ENCODE results near the gene DCAKD. TPM values are rescaled to one million over a fixed set of nuclear protein-coding genes. Genes with fewer than 3 reads are reported as not detected.

Gene DCAKD
- total and polyA plus RNA-seq, 2 donors (not counting 3 experiments of a cell fraction or from before 2014, with no cell fraction given) = 30.8 to 36.5 TPM

- ChIA-PET POLR2A (no interaction called here), CTCF (interaction anchor here (0.6 to 2.1 kb wide), 25 partner anchors 10 to 323 kb away, joined by 3 to 14 read pairs (median 5); partner anchors contain the start of genes ACBD4, HEXIM1, NMT1 and PLCD3)
- H3K27ac ChIP-seq (ENCODE audit: insufficient read depth, low read depth, low read length) = no peak overlapping the region
- TF ChIP-seq MYC (IDR thresholded peaks at IDR 0.05; ENCODE audit: low read depth, low read length) (no peak), CTCF (IDR thresholded peaks at IDR 0.05; ENCODE audit: extremely low read depth in 1 of 2, insufficient read depth in 1 of 2, low read depth in 1 of 2, low read length in 2 of 2) (no peak), POLR2A (IDR thresholded peaks at IDR 0.05; ENCODE audit: low read depth, low read length) (no peak), MAX (IDR thresholded peaks at IDR 0.05; ENCODE audit: insufficient read depth, insufficient read length) (no peak), POLR2AphosphoS5 (IDR thresholded peaks at IDR 0.05; ENCODE audit: insufficient read depth, low read depth, low read length) (no peak), EZH2 (IDR thresholded peaks at IDR 0.05; ENCODE audit: borderline replicate concordance, low read depth, low read length, severe bottlenecking) (no peak), GATA2 (IDR thresholded peaks at IDR 0.05; ENCODE audit: insufficient read depth, insufficient read length, low read depth, low read length) (no peak), JUN (IDR thresholded peaks at IDR 0.05; ENCODE audit: borderline replicate concordance, insufficient read depth, insufficient read length, low read depth) (no peak), FOS (IDR thresholded peaks at IDR 0.05; ENCODE audit: borderline replicate concordance, insufficient read depth, low read length) (no peak)
- no peaks in the 10 kb centered on the region for H3K9me3 ChIP-seq (replicated peaks; ENCODE audit: control insufficient read depth, insufficient read depth, low read length)
- BruUV-seq (replicated peaks) = no TSS peak
- H2AFZ ChIP-seq (ENCODE audit: low read depth, low read length) = no peak overlapping the region
- no peak overlapping the region for H3K9ac ChIP-seq (replicated peaks; ENCODE audit: extremely low read depth, insufficient read depth, low read length)
- H4K20me1 ChIP-seq (replicated peaks; ENCODE audit: control insufficient read depth, extremely low read depth, insufficient read depth, low read length) = no peaks in the 10 kb centered on the region
- H3K27me3 ChIP-seq (ENCODE audit: control insufficient read depth in 2 of 2, insufficient read depth in 2 of 2, low read length in 2 of 2) = no peaks in the 10 kb centered on the region
- H3K4me1 ChIP-seq (ENCODE audit: control insufficient read depth, extremely low read depth, insufficient read depth, low read length) = peaks cover 9% of the 10 kb centered on the region
- intact Hi-C loops (cut with micrococcal nuclease) (no loop called here), dilution Hi-C loops (cut with MboI; ENCODE audit: extremely low pct_ligation_motif_present, low sequenced_read_pairs) (no loop called here)
- FAIRE-seq = no peak
- H3K36me3 ChIP-seq (ENCODE audit: control insufficient read depth in 2 of 2, extremely low read depth in 1 of 2, insufficient read depth in 2 of 2, low read length in 2 of 2) = peaks cover 33 to 47% of the 10 kb centered on the region in 2 experiments
- no peak overlapping the region for H3K4me2 ChIP-seq (ENCODE audit: insufficient read depth, low read length)
- no peak for DNase-seq (ENCODE audit: low read depth, low spot score)
- no peaks in the 10 kb centered on the region for H3K9me1 ChIP-seq (replicated peaks; ENCODE audit: control insufficient read depth, extremely low read depth, insufficient read depth, low read length)
- H3K4me3 ChIP-seq (replicated peaks in 1 of 3; ENCODE audit: insufficient read depth in 1 of 3, low read depth in 1 of 3, low read length in 3 of 3) = no peak overlapping the region
- H3K79me2 ChIP-seq (ENCODE audit: control insufficient read depth, insufficient read depth, low read length) = no peaks in the 10 kb centered on the region
Observed at GRCh38 chr17:45098081-45098868, 46.8 kb upstream of the DCAKD start.
